HEK293T (cell line): ENCODE results near the gene INKA2.
A peak's percentile ranks its signal among the peaks of the same experiment; 100 is the strongest.

Experiments
- CTCF ChIA-PET: fragments of 350-600 bp; formaldehyde crosslinking; extraction: SDS; loops from one replicate; lab custom pipeline; 2021; ENCODE audit warnings: antibody characterized with exemption, inconsistent platforms; lab: Yijun Ruan, JAX
- POLR2A ChIA-PET: fragments of 350-600 bp; formaldehyde crosslinking; extraction: SDS; loops from one replicate; lab custom pipeline; 2020; ENCODE audit warnings: antibody characterized with exemption, inconsistent platforms; lab: Yijun Ruan, JAX
- DNase-seq: peaks from one replicate; pipeline ENCODE4 v3.0.0; 2012; ENCODE audit warnings: mixed read lengths; ENCODE audit errors: extremely low spot score
- ARNT ChIP-seq: fragments of 450-650 bp; IDR thresholded peaks from 2 replicates; pipeline ENCODE4 v1.6.1; 2017; ENCODE audit warnings: mild to moderate bottlenecking
- BHLHE40 ChIP-seq: fragments of 450-650 bp; IDR thresholded peaks from 2 replicates; pipeline ENCODE4 v1.6.1; 2016; ENCODE audit warnings: mild to moderate bottlenecking, moderate library complexity, borderline replicate concordance
- CTBP1 ChIP-seq: fragments of 450-650 bp; IDR thresholded peaks from 2 replicates; pipeline ENCODE4 v1.6.1; 2016; ENCODE audit warnings: borderline replicate concordance
- ELF4 ChIP-seq: fragments of 450-650 bp; IDR thresholded peaks from 2 replicates; pipeline ENCODE4 v1.6.1; 2017; ENCODE audit warnings: antibody characterized with exemption
- FOXA1 ChIP-seq: fragments of 450-650 bp; IDR thresholded peaks from 2 replicates; pipeline ENCODE4 v1.6.1; 2016; ENCODE audit warnings: mild to moderate bottlenecking
- FOXK2 ChIP-seq: fragments of 450-650 bp; IDR thresholded peaks from 2 replicates; pipeline ENCODE4 v1.6.1; 2016; ENCODE audit warnings: mild to moderate bottlenecking
- FOXM1 ChIP-seq: fragments of 450-650 bp; IDR thresholded peaks from 2 replicates; pipeline ENCODE4 v1.6.1; 2017; ENCODE audit warnings: mild to moderate bottlenecking, borderline replicate concordance
- HDGF ChIP-seq: fragments of 450-650 bp; IDR thresholded peaks from 2 replicates; pipeline ENCODE4 v1.6.1; 2017; ENCODE audit warnings: antibody characterized with exemption, borderline replicate concordance
- L3MBTL2 ChIP-seq: fragments of 450-650 bp; conservative IDR thresholded peaks from 2 replicates; pipeline ENCODE4 v1.6.1; 2016; ENCODE audit warnings: mild to moderate bottlenecking
- LEF1 ChIP-seq: fragments of 450-650 bp; IDR thresholded peaks from 2 replicates; pipeline ENCODE4 v1.6.1; 2017; ENCODE audit warnings: mild to moderate bottlenecking, borderline replicate concordance
- NFRKB ChIP-seq: fragments of 450-650 bp; IDR thresholded peaks from 2 replicates; pipeline ENCODE4 v1.6.1; 2016; ENCODE audit warnings: mild to moderate bottlenecking, moderate library complexity
- PKNOX1 ChIP-seq: fragments of 450-650 bp; IDR thresholded peaks from 2 replicates; pipeline ENCODE4 v1.6.1; 2016
- SP1 ChIP-seq: fragments of 450-650 bp; IDR thresholded peaks from 2 replicates; pipeline ENCODE4 v1.6.1; 2017
- SUZ12 ChIP-seq: fragments of 450-650 bp; IDR thresholded peaks from 2 replicates; pipeline ENCODE4 v1.6.1; 2016; ENCODE audit warnings: mild to moderate bottlenecking
- TARDBP ChIP-seq: fragments of 450-650 bp; IDR thresholded peaks from 2 replicates; pipeline ENCODE4 v1.6.1; 2016
- ZNF384 ChIP-seq: fragments of 450-650 bp; IDR thresholded peaks from 2 replicates; pipeline ENCODE4 v1.6.1; 2016

INKA2 gene

GRCh38 chr1:111749628-111750027 lies 10.4 kb upstream of the INKA2 start:
- TF ChIP-seq L3MBTL2 = no peak
- TF ChIP-seq TARDBP = no peak
- TF ChIP-seq NFRKB = no peak
- TF ChIP-seq FOXA1 = no peak
- no peak for TF ChIP-seq SP1
- TF ChIP-seq ELF4 = no peak
- no peak for TF ChIP-seq SUZ12
- no peak for TF ChIP-seq ZNF384
- TF ChIP-seq FOXK2 = no peak
- no peak for TF ChIP-seq FOXM1
- no peak for TF ChIP-seq HDGF
- TF ChIP-seq CTBP1 = no peak
- TF ChIP-seq ARNT = no peak
- TF ChIP-seq BHLHE40 = no peak
- no peak for TF ChIP-seq PKNOX1
- no peak for TF ChIP-seq LEF1
- ChIA-PET POLR2A (interaction anchor here (1.2 kb wide), 2 partner anchors 10 to 35 kb away, joined by 3 read pairs; partner anchors contain the start of gene INKA2), CTCF (interaction anchor here (0.9 to 3.0 kb wide), 2 partner anchors 35 to 267 kb away, joined by 3 to 7 read pairs; no protein-coding TSS in a partner anchor)
- no peak for DNase-seq

GRCh38 chr1:111747947-111748346 lies 8.8 kb upstream of the INKA2 start:
- CTCF ChIA-PET = interaction anchor here (0.6 to 3.0 kb wide), 9 partner anchors 10 to 266 kb away, joined by 3 to 17 read pairs (median 3); partner anchors contain the start of gene INKA2
- no peak for DNase-seq
- TF ChIP-seq HDGF = no peak
- TF ChIP-seq ELF4 = no peak
- TF ChIP-seq FOXK2 = no peak
- no peak for TF ChIP-seq BHLHE40
- TF ChIP-seq CTBP1 = no peak
- TF ChIP-seq FOXA1 = no peak
- POLR2A ChIA-PET = interaction anchor here (1.2 kb wide), 1 partner anchor 34 kb away, joined by 5 read pairs; no protein-coding TSS in a partner anchor

- TF ChIP-seq L3MBTL2 (no peak), CTBP1 (0 out of 2 replicates have a peak, but pooled peaks have one; percentile 9), FOXM1 (0 out of 2 replicates have a peak, but pooled peaks have one; percentile 49)
- ChIA-PET POLR2A (interaction anchor here (1.2 kb wide), 1 partner anchor 33 kb away, joined by 5 read pairs; no protein-coding TSS in a partner anchor), CTCF (interaction anchor here (0.6 to 3.0 kb wide), 10 partner anchors 9 to 265 kb away, joined by 3 to 17 read pairs (median 3); partner anchors contain the start of gene INKA2)
- peak; percentile 82 for DNase-seq
Observed at GRCh38 chr1:111747282-111747734, 8.1 kb upstream of the INKA2 start.

- no peak for DNase-seq
- ChIA-PET CTCF (interaction anchor here (1.1 to 3.0 kb wide), 7 partner anchors 8 to 264 kb away, joined by 3 to 17 read pairs (median 7); partner anchors contain the start of gene INKA2), POLR2A (interaction anchor here (1.2 kb wide), 1 partner anchor 32 kb away, joined by 5 read pairs; no protein-coding TSS in a partner anchor)
- TF ChIP-seq HDGF = no peak
- TF ChIP-seq CTBP1 = no peak
- no peak for TF ChIP-seq SP1
- no peak for TF ChIP-seq SUZ12
- TF ChIP-seq NFRKB = no peak
- TF ChIP-seq FOXA1 = no peak
- TF ChIP-seq ZNF384 = no peak
- TF ChIP-seq FOXM1 = no peak
- no peak for TF ChIP-seq BHLHE40
- TF ChIP-seq L3MBTL2 = no peak
- TF ChIP-seq ARNT = no peak
- no peak for TF ChIP-seq ELF4
- TF ChIP-seq LEF1 = no peak
- no peak for TF ChIP-seq TARDBP
- TF ChIP-seq FOXK2 = no peak
- no peak for TF ChIP-seq PKNOX1
Observed at GRCh38 chr1:111746614-111746999, 7.4 kb upstream of the INKA2 start.

GRCh38 chr1:111745675-111746613 lies 6.7 kb upstream of the INKA2 start:
- TF ChIP-seq FOXA1 (no peak), ZNF384 (no peak), SP1 (no peak), ARNT (no peak), PKNOX1 (no peak), CTBP1 (no peak), FOXK2 (no peak), TARDBP (no peak), NFRKB (no peak), LEF1 (no peak), HDGF (no peak), FOXM1 (no peak), ELF4 (no peak), SUZ12 (no peak), L3MBTL2 (no peak), BHLHE40 (no peak)
- no peak for DNase-seq
- CTCF ChIA-PET = no interaction called here
- POLR2A ChIA-PET = no interaction called here
